Stomach (tissue), 4 donors: ENCODE data around the gene LAMTOR4.

ENCODE experiments used
- CTCF ChIP-seq, 7 experiments: fragments of 450-650 bp in 4 of 7; fragments of 200-600 bp in 3 of 7; sonication (generic) in 3 of 7; IDR thresholded peaks; one replicate each; pipeline ENCODE4 v1.5.1; 2016 to 2019; ENCODE audit warnings: antibody characterized with exemption in 7 of 7, control low read depth in 2 of 7, mild to moderate bottlenecking in 1 of 7
- EP300 ChIP-seq: sonication (generic); formaldehyde crosslinking; IDR thresholded peaks from one replicate; pipeline ENCODE4 v1.6.1; 2017; ENCODE audit warnings: antibody characterized with exemption

- TF ChIP-seq CTCF (IDR thresholded peaks at IDR 0.05) (no peak), EP300 (no peak)
Observed at GRCh38 chr7:100119970-100120732, 28.6 kb upstream of the LAMTOR4 start.
